Peyer's patch (tissue), 4 donors: Measurements from ENCODE around the gene ITGA7.

Experiments
- POLR2A ChIP-seq, 2 donors: fragments of 450-650 bp; IDR thresholded peaks; one replicate each; pipeline ENCODE4 v1.5.1; 2017; ENCODE audit warnings: antibody characterized with exemption in 2 of 2, mild to moderate bottlenecking in 2 of 2, moderate library complexity in 2 of 2
- TF ChIP-seq, protein P1 (sequence below), 6 experiments: fragments of 450-650 bp in 4 of 6; fragments of 200-600 bp in 2 of 6; sonication (generic) in 1 of 6; IDR thresholded peaks; one replicate each; pipeline ENCODE4 v1.5.1; 2017 to 2019; ENCODE audit warnings: antibody characterized with exemption in 6 of 6, mild to moderate bottlenecking in 3 of 6, moderate library complexity in 1 of 6

DNA sequence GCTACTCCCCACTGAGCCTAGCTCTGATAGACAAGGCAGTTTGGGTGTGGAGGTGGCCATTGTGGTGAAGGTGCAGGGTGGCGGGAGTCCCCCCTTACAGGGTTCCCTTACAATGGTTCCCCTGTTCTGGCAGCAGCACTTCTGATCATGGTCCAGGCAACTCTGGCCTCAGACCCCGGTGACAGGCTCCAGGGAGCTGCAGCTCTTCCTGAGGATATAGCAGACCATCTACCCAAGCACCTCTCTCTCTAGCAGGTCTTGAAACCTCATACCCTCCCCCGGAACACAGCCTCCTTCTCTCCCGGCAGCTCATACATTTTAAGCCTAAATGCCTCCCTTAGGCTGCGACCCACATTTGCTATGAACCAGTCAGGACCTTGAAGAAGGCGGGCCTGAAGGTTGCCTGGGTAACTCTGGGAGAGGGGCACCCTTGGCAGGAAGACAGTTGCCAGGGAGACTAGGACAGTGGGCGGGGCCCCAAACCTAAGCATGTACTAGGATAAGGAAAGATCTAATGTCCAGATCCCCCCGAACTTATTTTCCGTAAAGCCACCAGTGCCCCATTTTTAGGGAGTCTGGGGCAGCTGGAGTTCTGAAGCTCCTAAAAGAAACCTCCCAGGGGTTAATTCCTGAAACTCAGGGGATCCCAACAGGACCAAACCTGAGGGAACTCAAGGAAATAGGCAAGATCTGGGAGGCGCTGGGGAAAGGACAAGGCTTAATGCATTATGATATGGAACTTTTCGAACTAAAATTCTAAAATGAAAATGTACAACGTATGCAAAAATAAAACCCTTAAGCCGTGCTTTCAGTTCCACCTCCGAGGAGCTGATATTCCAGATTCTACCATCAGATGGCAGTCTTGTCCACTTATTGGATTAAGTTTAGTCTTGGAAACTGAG, 30.7 kb upstream of the ITGA7 start:
- TF ChIP-seq, protein P1, sequence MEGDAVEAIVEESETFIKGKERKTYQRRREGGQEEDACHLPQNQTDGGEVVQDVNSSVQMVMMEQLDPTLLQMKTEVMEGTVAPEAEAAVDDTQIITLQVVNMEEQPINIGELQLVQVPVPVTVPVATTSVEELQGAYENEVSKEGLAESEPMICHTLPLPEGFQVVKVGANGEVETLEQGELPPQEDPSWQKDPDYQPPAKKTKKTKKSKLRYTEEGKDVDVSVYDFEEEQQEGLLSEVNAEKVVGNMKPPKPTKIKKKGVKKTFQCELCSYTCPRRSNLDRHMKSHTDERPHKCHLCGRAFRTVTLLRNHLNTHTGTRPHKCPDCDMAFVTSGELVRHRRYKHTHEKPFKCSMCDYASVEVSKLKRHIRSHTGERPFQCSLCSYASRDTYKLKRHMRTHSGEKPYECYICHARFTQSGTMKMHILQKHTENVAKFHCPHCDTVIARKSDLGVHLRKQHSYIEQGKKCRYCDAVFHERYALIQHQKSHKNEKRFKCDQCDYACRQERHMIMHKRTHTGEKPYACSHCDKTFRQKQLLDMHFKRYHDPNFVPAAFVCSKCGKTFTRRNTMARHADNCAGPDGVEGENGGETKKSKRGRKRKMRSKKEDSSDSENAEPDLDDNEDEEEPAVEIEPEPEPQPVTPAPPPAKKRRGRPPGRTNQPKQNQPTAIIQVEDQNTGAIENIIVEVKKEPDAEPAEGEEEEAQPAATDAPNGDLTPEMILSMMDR (IDR thresholded peaks at IDR 0.05): peak; percentile 83 to 98 (median 98)
- TF ChIP-seq POLR2A (IDR thresholded peaks at IDR 0.05): no peak
